ENCODE data around the gene PHF2. TPM values are rescaled to one million over a fixed set of nuclear protein-coding genes. Genes with fewer than 3 reads are reported as not detected.
A peak's percentile ranks its signal among the peaks of the same experiment; 100 is the strongest.

The PHF2 gene
- total RNA-seq, 1 experiment from 2014 or later: 17.4 TPM

GRCh38 chr9:93587651-93588347 is 11.4 kb downstream of the PHF2 start:
- Mint-ChIP-seq H3K4me1 (peaks cover 22 to 29% of the 10 kb centered on the region in 2 experiments), H3K9me3 (peaks cover 0 to 5% of the 10 kb centered on the region in 2 experiments; a peak in 1 of 5 replicates), H3K36me3 (ENCODE audit: insufficient read depth in 1 of 3, low read depth in 3 of 3) (no peaks in the 10 kb centered on the region; a peak in 2 of 7 replicates), H3K27me3 (ENCODE audit: low read depth) (no peaks in the 10 kb centered on the region), H3K27ac (peak overlapping the region in 2 of 3 experiments; percentile 37 to 60; a peak in 3 of 7 replicates), H3K4me3 (no peak overlapping the region)
- WGBS (ENCODE audit: extremely low coverage, insufficient read length, low lambda C conversion rate): no CpG with 5 or more reads among the region's 11 CpGs
- no peak overlapping the region for H3T11ph ChIP-seq (ENCODE audit: low read length)
- H3K23ac ChIP-seq (ENCODE audit: insufficient read length, low read depth, low read length): no peak overlapping the region
- H2BK5ac ChIP-seq (ENCODE audit: insufficient read length, low read length): no peak overlapping the region
- no peak overlapping the region for H3K4me2 ChIP-seq (ENCODE audit: insufficient read depth, insufficient read length, low read length)
- no peaks in the 10 kb centered on the region for H4K20me1 ChIP-seq (ENCODE audit: control insufficient read depth, insufficient read depth, insufficient read length)
- no peak overlapping the region for H2BK12ac ChIP-seq (ENCODE audit: insufficient read length, low read depth, low read length)
- H4K5ac ChIP-seq (ENCODE audit: insufficient read length, low read depth, low read length): no peak overlapping the region
- peaks cover 8% of the 10 kb centered on the region for H3K79me1 ChIP-seq (ENCODE audit: insufficient read depth, low read depth, low read length, poor library complexity, severe bottlenecking)
- H3K14ac ChIP-seq (ENCODE audit: insufficient read depth, low read length): no peak overlapping the region
- no peaks in the 10 kb centered on the region for H3K27me3 ChIP-seq (ENCODE audit: insufficient read depth, low read length)
- H3K9me3 ChIP-seq (ENCODE audit: control insufficient read depth, low read depth, low read length): no peaks in the 10 kb centered on the region
- H4K91ac ChIP-seq (ENCODE audit: insufficient read length, low read depth, low read length): no peak overlapping the region
- H2BK20ac ChIP-seq (ENCODE audit: low read depth, low read length, poor library complexity, severe bottlenecking): no peak overlapping the region
- H2BK120ac ChIP-seq (ENCODE audit: low read depth, low read length, poor library complexity, severe bottlenecking): no peak overlapping the region
- no peak overlapping the region for H3K56ac ChIP-seq (ENCODE audit: insufficient read length, low read depth, low read length)
- DNase-seq: peak; percentile 41
- H3K18ac ChIP-seq (ENCODE audit: insufficient read length, low read depth, low read length): no peak overlapping the region
- H3K4me1 ChIP-seq (ENCODE audit: insufficient read depth, low read length): no peaks in the 10 kb centered on the region
- no peak overlapping the region for H2AFZ ChIP-seq (ENCODE audit: low read length)
- no peak overlapping the region for H3K27ac ChIP-seq (ENCODE audit: insufficient read length, low read depth, low read length)
- no peaks in the 10 kb centered on the region for H3K23me2 ChIP-seq (ENCODE audit: insufficient read length, low read depth, low read length, poor library complexity, severe bottlenecking)
- no peak overlapping the region for H3K4ac ChIP-seq (ENCODE audit: low read depth, low read length)
- peaks cover 2% of the 10 kb centered on the region; the same call in 1 of the 2 replicates for H3K79me2 ChIP-seq (ENCODE audit: insufficient read depth, low read length)
- H2AK5ac ChIP-seq (ENCODE audit: insufficient read length, low read length): no peak overlapping the region
- H4K8ac ChIP-seq (replicated peaks; ENCODE audit: insufficient read length, low read depth, low read length): no peak overlapping the region
- H2BK15ac ChIP-seq (ENCODE audit: low read depth, low read length): no peak overlapping the region
- H3K9ac ChIP-seq (ENCODE audit: extremely low read depth, insufficient read length, low read length): no peak overlapping the region
- peak; percentile 31 for TF ChIP-seq CTCF (conservative IDR thresholded peaks at IDR 0.05)

Measured in H9 (cell line).